Measurements from ENCODE around the gene KCND2. TPM values are rescaled to one million over a fixed set of nuclear protein-coding genes. Genes with fewer than 3 reads are reported as not detected.

The KCND2 gene
- total RNA-seq, 1 experiment from 2014 or later, result not detected

GRCh38 chr7:120654241-120654640 lies 381.3 kb downstream of the KCND2 start:
- Histone ChIP-seq H3K4me3 (ENCODE audit: low read depth, low read length) (no peak overlapping the region), H3K4me1 (no peaks in the 10 kb centered on the region), H3K36me3 (ENCODE audit: control insufficient read depth, insufficient read depth, low read length) (no peaks in the 10 kb centered on the region), H3K9me3 (no peaks in the 10 kb centered on the region), H3K27me3 (replicated peaks; ENCODE audit: control insufficient read depth, insufficient read depth, low read length) (no peaks in the 10 kb centered on the region)
- intact Hi-C loops (cut with micrococcal nuclease; ENCODE audit: unreplicated experiment), result no loop called here
- no peak for DNase-seq
- Mint-ChIP-seq H3K27ac (ENCODE audit: unreplicated experiment) (no peak overlapping the region), H3K27me3 (ENCODE audit: insufficient read depth, unreplicated experiment) (peaks cover 7% of the 10 kb centered on the region), H3K36me3 (ENCODE audit: insufficient read depth, unreplicated experiment) (no peaks in the 10 kb centered on the region), H3K4me3 (ENCODE audit: unreplicated experiment) (no peak overlapping the region), H3K4me1 (ENCODE audit: low read depth, unreplicated experiment) (no peaks in the 10 kb centered on the region), H3K9me3 (ENCODE audit: unreplicated experiment) (no peaks in the 10 kb centered on the region)
- TF ChIP-seq CTCF (IDR thresholded peaks at IDR 0.05; ENCODE audit: insufficient read depth in 1 of 2, low read depth in 1 of 2, low read length in 1 of 2, severe bottlenecking in 1 of 2, unreplicated experiment in 1 of 2), result no peak
- no TSS peak for BruUV-seq (replicated peaks)
- POLR2A ChIA-PET, result no interaction called here
- CTCF ChIA-PET, result no interaction called here

DNA sequence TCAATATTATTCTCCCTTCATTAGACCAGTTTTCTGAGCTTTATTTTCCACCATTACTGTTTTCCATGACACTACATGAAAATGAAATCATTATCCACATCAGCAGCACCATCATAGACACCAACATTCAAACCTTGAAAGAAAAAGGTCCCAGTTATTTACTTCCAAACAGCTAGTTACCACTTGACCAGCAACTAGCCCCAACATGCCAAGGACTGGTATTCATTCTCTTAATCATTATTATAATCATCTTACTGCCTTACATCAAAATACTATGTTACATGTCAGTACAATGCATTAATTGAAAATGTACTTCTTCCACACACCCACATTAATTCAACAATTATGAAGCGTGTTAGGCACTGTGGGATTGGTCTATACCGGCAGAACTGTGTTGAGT lies 385.5 kb downstream of the KCND2 start:
- Mint-ChIP-seq H3K27ac (ENCODE audit: unreplicated experiment) (no peak overlapping the region), H3K9me3 (ENCODE audit: unreplicated experiment) (no peaks in the 10 kb centered on the region), H3K27me3 (ENCODE audit: insufficient read depth, unreplicated experiment) (peaks cover 3% of the 10 kb centered on the region), H3K4me1 (ENCODE audit: low read depth, unreplicated experiment) (no peaks in the 10 kb centered on the region), H3K36me3 (ENCODE audit: insufficient read depth, unreplicated experiment) (no peaks in the 10 kb centered on the region), H3K4me3 (ENCODE audit: unreplicated experiment) (no peak overlapping the region)
- Histone ChIP-seq H3K4me1 (no peaks in the 10 kb centered on the region; the same call in 1 of the 2 replicates), H3K4me3 (ENCODE audit: low read depth, low read length) (no peak overlapping the region), H3K27me3 (replicated peaks; ENCODE audit: control insufficient read depth, insufficient read depth, low read length) (no peaks in the 10 kb centered on the region), H3K9me3 (no peaks in the 10 kb centered on the region), H3K36me3 (ENCODE audit: control insufficient read depth, insufficient read depth, low read length) (no peaks in the 10 kb centered on the region)
- intact Hi-C loops (cut with micrococcal nuclease; ENCODE audit: unreplicated experiment), result no loop called here
- no TSS peak for BruUV-seq (replicated peaks)
- ChIA-PET CTCF (no interaction called here), POLR2A (no interaction called here)
- DNase-seq, result no peak
- no peak for TF ChIP-seq CTCF (IDR thresholded peaks at IDR 0.05; ENCODE audit: insufficient read depth in 1 of 2, low read depth in 1 of 2, low read length in 1 of 2, severe bottlenecking in 1 of 2, unreplicated experiment in 1 of 2)

DNA sequence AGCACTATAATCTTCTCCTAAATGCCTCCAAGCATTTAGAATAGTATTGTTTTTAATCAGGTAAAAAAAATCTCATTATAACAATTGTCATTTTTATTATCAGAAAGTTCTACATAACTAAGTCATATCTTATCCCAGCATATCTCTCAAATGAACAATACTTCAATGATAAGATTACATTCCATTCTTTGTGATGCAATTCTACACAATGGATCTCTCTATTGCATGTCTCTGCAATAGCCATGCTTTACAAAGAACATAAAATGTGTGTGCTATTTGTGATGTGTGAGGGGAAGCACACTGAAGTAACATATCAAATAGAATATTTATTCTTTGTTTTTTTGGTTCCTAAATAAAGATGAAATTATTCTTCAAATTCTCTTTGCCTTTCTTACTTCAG lies 389.3 kb downstream of the KCND2 start:
- Mint-ChIP-seq H3K4me3 (ENCODE audit: unreplicated experiment) (no peak overlapping the region), H3K4me1 (ENCODE audit: low read depth, unreplicated experiment) (no peaks in the 10 kb centered on the region), H3K27me3 (ENCODE audit: insufficient read depth, unreplicated experiment) (peaks cover 5% of the 10 kb centered on the region), H3K9me3 (ENCODE audit: unreplicated experiment) (no peaks in the 10 kb centered on the region), H3K27ac (ENCODE audit: unreplicated experiment) (no peak overlapping the region), H3K36me3 (ENCODE audit: insufficient read depth, unreplicated experiment) (no peaks in the 10 kb centered on the region)
- intact Hi-C loops (cut with micrococcal nuclease; ENCODE audit: unreplicated experiment), result no loop called here
- Histone ChIP-seq H3K9me3 (no peaks in the 10 kb centered on the region), H3K36me3 (ENCODE audit: control insufficient read depth, insufficient read depth, low read length) (no peaks in the 10 kb centered on the region), H3K4me1 (no peaks in the 10 kb centered on the region; the same call in 1 of the 2 replicates), H3K27me3 (replicated peaks; ENCODE audit: control insufficient read depth, insufficient read depth, low read length) (no peaks in the 10 kb centered on the region), H3K4me3 (ENCODE audit: low read depth, low read length) (no peak overlapping the region)
- TF ChIP-seq CTCF (IDR thresholded peaks at IDR 0.05; ENCODE audit: insufficient read depth in 1 of 2, low read depth in 1 of 2, low read length in 1 of 2, severe bottlenecking in 1 of 2, unreplicated experiment in 1 of 2), result no peak
- CTCF ChIA-PET, result no interaction called here
- no peak for DNase-seq
- POLR2A ChIA-PET, result no interaction called here
- BruUV-seq (replicated peaks), result no TSS peak
